HepG2 (cell line): ENCODE measurements around the gene MISFA. TPM values are rescaled to one million over a fixed set of nuclear protein-coding genes. Genes with fewer than 3 reads are reported as not detected.
A peak's percentile ranks its signal among the peaks of the same experiment; 100 is the strongest.

Experiments used
- CBX5 ChIP-seq: sonication (generic); formaldehyde crosslinking; IDR thresholded peaks from 2 replicates; pipeline ENCODE4 v1.4.0; 2020; ENCODE audit warnings: missing genetic modification reagents, borderline replicate concordance
- CHD4 ChIP-seq: fragments of 200-600 bp; sonication (generic); IDR thresholded peaks from 2 replicates; pipeline ENCODE4 v1.7.0; 2017; ENCODE audit warnings: mild to moderate bottlenecking, low read length, borderline replicate concordance
- CREB1 ChIP-seq, 2 experiments: fragments of 450-650 bp in 1 of 2; IDR thresholded peaks; 2 replicates each; pipeline ENCODE4 v1.6.1; 2016 to 2017; ENCODE audit warnings: control low read depth in 1 of 2, mild to moderate bottlenecking in 1 of 2, missing compliant biosample characterization in 1 of 2, missing genetic modification characterization in 1 of 2
- CSRNP1 ChIP-seq: sonication (generic); formaldehyde crosslinking; IDR thresholded peaks from 2 replicates; pipeline ENCODE4 v1.8.1; 2023; ENCODE audit warnings: mild to moderate bottlenecking, missing genetic modification reagents
- FOXA3 ChIP-seq: IDR thresholded peaks from 2 replicates; pipeline ENCODE4 v1.6.1; 2016; ENCODE audit warnings: missing genetic modification reagents, missing compliant biosample characterization
- GFI1 ChIP-seq: sonication (generic); formaldehyde crosslinking; IDR thresholded peaks from 2 replicates; pipeline ENCODE4 v1.5.0; 2020; ENCODE audit warnings: missing genetic modification reagents, mild to moderate bottlenecking, borderline replicate concordance
- GMEB2 ChIP-seq: IDR thresholded peaks from 2 replicates; pipeline ENCODE4 v1.6.1; 2016; ENCODE audit warnings: missing biosample characterization, missing genetic modification reagents, low read depth
- KDM3A ChIP-seq: IDR thresholded peaks from 2 replicates; pipeline ENCODE4 v1.6.1; 2018; ENCODE audit warnings: low read depth, missing compliant biosample characterization
- MATR3 ChIP-seq: sonication (generic); formaldehyde crosslinking; IDR thresholded peaks from 2 replicates; pipeline ENCODE4 v1.4.0; 2020; ENCODE audit warnings: missing genetic modification reagents
- NFATC3 ChIP-seq: sonication (generic); formaldehyde crosslinking; IDR thresholded peaks from 2 replicates; pipeline ENCODE4 v1.5.1; 2020; ENCODE audit warnings: mild to moderate bottlenecking, missing genetic modification reagents
- RCOR2 ChIP-seq: IDR thresholded peaks from 2 replicates; pipeline ENCODE4 v1.6.1; 2016; ENCODE audit warnings: missing biosample characterization, missing genetic modification reagents
- RERE ChIP-seq: IDR thresholded peaks from 2 replicates; pipeline ENCODE4 v1.6.1; 2016; ENCODE audit warnings: low read depth, missing genetic modification reagents, missing compliant biosample characterization
- SMYD3 ChIP-seq: sonication (generic); formaldehyde crosslinking; IDR thresholded peaks from 2 replicates; pipeline ENCODE4 v1.8.1; 2023; ENCODE audit warnings: mild to moderate bottlenecking, missing genetic modification reagents
- ZBTB44 ChIP-seq: sonication (generic); formaldehyde crosslinking; IDR thresholded peaks from 2 replicates; pipeline ENCODE4 v1.4.0; 2020; ENCODE audit warnings: missing genetic modification reagents
- ZNF414 ChIP-seq: sonication (generic); formaldehyde crosslinking; IDR thresholded peaks from 2 replicates; pipeline ENCODE4 v1.5.0; 2020; ENCODE audit warnings: missing genetic modification reagents
- ZNF460 ChIP-seq: sonication (generic); formaldehyde crosslinking; IDR thresholded peaks from 2 replicates; pipeline ENCODE4 v1.5.1; 2020; ENCODE audit warnings: missing genetic modification reagents, mild to moderate bottlenecking, borderline replicate concordance
- ZNF724P ChIP-seq: sonication (generic); formaldehyde crosslinking; IDR thresholded peaks from 2 replicates; pipeline ENCODE4 v1.8.0; 2022; ENCODE audit warnings: missing genetic modification reagents, borderline replicate concordance
- polyA plus RNA-seq, 8 experiments: library from polyadenylated mRNA; depleted of rRNA in 3 of 8; stranded (reverse) in 7 of 8; unstranded in 1 of 8; fragments of >200 nt; fragmentation: Illumina TruSeq in 4 of 8; extraction: Trizol in 4 of 8; gene quantifications; 2 replicates each; pipeline versions ENCODE4 v1.2.1 to v1.2.3, GENCODE V29; 2011 to 2016; ENCODE audit warnings: low read depth in 4 of 8, missing spikeins in 1 of 8, mixed read lengths in 1 of 8; ENCODE audit not compliant: insufficient read depth in 1 of 8
- total RNA-seq, 5 experiments: library from RNA; depleted of rRNA; stranded (reverse); fragments of >200 nt; fragmentation: Illumina TruSeq; extraction: Trizol; gene quantifications; 2 replicates each; pipeline ENCODE4 v1.2.3, GENCODE V29; 2016; ENCODE audit warnings: low read depth in 1 of 5

The MISFA gene
- total and polyA plus RNA-seq, 2 of the 13 experiments (the other 11 are each of a cell fraction or from before 2014, with no cell fraction given), result 1.4 to 5.4 TPM

- TF ChIP-seq RERE (CRISPR knock-in tag), result no peak
- TF ChIP-seq ZNF414 (CRISPR knock-in tag), result no peak
- peak; percentile 99 for TF ChIP-seq RCOR2 (CRISPR knock-in tag)
- TF ChIP-seq CBX5, result peak; percentile 54; the same call in 1 of the 2 replicates
- no peak for TF ChIP-seq GMEB2 (CRISPR knock-in tag)
- TF ChIP-seq ZNF724P (CRISPR knock-in tag), result no peak
- TF ChIP-seq FOXA3 (CRISPR knock-in tag), result peak; percentile 49
- TF ChIP-seq CSRNP1, result peak; percentile 76; the same call in 1 of the 2 replicates
- 0 out of 2 replicates have a peak, but pooled peaks have one; percentile 40 for TF ChIP-seq KDM3A (CRISPR knock-in tag)
- TF ChIP-seq CREB1 (IDR thresholded peaks at IDR 0.05), result no peak
- peak; percentile 59; the same call in 1 of the 2 replicates for TF ChIP-seq CREB1 (CRISPR knock-in tag; IDR thresholded peaks at IDR 0.05)
- TF ChIP-seq ZBTB44 (CRISPR knock-in tag), result no peak
- TF ChIP-seq GFI1, result peak; percentile 63; the same call in 1 of the 2 replicates
- TF ChIP-seq ZNF460 (CRISPR knock-in tag), result peak; percentile 100
- TF ChIP-seq SMYD3, result 0 out of 2 replicates have a peak, but pooled peaks have one; percentile 63
- TF ChIP-seq CHD4, result peak; percentile 95
- TF ChIP-seq MATR3 (CRISPR knock-in tag), result no peak
- no peak for TF ChIP-seq NFATC3 (CRISPR knock-in tag)
These were observed 20.5 kb upstream of the MISFA start (continued) for GRCh38 chr11:18578975-18579598.
